ENCODE results near the gene APLP2.

DNA sequence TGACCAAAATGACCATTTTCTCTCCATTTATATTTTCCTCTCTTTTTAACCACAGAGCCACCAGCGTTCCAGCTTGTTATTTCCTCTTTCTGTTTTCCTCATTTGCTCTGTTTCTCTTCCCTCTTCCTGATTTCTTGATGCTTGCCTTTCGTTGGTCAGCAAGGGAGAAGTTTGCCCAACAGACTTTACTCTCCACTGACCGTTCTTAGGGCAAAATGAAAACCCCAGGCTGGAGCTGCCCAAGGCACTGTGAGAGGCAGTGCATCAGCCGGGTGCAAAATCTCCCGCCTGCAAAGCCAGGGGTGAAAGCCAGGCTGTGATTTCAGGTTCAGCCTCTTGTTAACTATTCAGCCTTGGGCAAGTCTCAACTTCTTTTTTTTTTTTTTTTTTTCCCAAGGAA lies 26.1 kb upstream of the APLP2 start:
- no peak for TF ChIP-seq CTCF (IDR thresholded peaks at IDR 0.05)
- no peak for TF ChIP-seq POLR2A (IDR thresholded peaks at IDR 0.05)
